ENCODE data around the gene VPS18.

Gene VPS18

DNA sequence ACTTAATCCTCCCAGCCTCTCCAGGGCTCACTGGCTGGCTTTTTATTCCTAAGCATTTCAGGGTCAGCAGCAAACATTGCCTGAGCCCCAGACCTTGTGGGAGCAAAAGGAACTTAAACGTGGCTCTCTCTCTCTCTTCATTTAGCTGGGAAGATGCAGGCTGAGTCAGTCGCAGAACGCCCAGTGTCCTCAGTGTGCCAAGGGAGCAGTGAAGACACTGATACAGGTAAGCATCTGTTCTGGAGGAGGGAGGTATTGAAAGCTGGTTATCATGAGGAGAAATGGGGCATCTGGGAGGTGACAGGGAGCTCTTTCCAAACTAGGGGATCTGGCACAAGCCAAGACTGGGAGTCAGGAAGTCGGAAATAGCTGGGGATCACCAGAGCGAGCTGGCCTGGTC is 24.6 kb upstream of the VPS18 start:
- DNase-seq = no peak

GRCh38 chr15:40870716-40871115 is 23.5 kb upstream of the VPS18 start:
- no peak for DNase-seq

GRCh38 chr15:40871749-40872617 is 22.3 kb upstream of the VPS18 start:
- no peak for DNase-seq

DNA sequence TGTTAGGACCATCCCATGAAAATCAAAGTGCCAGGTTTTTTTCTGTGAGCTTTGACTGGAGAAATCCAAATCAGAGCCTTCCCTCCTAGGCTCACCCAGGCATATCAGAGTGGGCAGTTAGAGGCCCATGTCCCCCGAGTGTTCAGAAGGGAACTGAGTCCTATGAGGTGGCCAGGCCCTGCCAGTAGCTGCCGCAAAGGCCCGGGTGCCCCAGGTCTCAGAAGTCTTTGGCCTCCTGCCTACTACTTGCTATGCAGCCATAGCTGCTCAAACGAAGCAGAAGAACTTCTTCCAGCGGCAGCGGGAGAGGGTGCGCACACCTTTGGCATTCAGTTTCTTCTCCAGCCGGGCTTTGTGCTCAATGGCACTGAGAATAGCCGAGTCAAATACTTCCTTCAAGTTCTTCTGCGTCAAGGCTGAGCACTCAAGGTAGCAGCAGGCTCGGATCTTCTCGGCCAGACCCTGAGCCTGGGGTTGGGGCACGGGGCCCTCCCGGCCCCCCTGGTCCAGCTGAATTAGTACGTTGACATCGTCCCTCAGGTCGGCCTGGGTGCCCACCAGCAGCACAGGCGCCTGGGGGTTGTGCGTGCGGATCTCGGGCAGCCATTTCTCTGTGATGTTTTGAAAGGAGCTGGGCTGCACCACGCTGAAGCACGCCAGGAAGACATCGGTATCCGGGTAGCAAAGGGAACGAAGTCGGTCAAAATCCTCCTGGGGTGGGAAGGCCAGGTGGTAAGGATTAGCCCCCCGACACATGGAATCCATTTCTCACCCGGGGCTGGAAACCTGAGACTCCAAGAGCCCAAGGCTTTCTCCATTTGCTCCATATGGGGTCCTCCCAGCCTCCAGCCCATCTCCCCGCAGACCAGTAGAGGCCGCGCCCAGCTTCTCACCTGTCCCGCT is 21.2 kb upstream of the VPS18 start:
- DNase-seq = peak; percentile 84 to 96

DNA sequence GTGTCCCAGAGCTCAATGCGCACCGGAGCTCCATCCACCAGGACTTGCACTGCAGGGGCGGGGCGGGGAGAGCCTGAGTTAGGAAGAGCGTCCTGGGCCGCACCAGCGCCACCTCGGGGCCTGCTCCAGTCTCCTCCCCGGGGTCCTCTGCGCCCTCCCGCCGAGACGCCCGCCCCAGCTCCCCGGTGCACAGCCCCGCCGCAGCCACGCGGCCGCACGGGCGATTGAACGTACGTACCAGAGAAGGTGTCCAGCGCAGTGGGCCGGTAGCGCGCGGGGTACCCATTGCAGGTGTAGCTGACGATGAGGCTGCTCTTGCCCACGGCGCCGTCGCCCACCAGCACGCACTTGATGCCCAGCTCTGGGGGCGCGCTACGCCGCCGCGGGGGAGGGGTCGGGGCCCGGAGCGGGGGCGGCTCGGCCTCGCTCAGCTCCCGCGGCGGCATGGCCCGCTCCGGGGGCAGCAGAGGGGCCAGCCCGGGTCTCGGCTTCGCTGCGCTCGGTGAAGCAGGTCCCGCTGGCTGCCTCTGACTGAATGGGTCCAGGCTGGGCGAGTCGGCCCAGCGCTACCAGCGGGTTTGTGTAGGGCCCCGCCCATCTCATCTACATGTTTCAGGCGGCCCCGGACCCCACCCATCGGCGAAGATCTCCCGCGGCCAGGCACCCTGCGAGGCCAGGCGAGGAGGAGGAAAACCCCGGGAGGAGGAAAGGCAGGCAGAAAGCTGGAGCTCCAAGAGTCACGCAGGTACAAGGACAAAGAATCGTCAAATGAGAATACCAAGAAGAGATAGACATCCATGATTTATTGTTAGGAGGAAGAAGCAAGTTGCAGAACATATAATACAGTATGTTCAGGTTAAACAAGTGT is 20.3 kb upstream of the VPS18 start, which contains the start of gene RHOV:
RHOV (minus strand) TSS at position 541 of the 868 bp plus-strand sequence; CDS start at position 446, 95 bp downstream.
- DNase-seq = peak; percentile 84 to 96

- DNase-seq = no peak
Observed at GRCh38 chr15:40875991-40876730, 18.1 kb upstream of the VPS18 start.

GRCh38 chr15:40877694-40878093 is 16.6 kb upstream of the VPS18 start:
- DNase-seq = no peak

DNA sequence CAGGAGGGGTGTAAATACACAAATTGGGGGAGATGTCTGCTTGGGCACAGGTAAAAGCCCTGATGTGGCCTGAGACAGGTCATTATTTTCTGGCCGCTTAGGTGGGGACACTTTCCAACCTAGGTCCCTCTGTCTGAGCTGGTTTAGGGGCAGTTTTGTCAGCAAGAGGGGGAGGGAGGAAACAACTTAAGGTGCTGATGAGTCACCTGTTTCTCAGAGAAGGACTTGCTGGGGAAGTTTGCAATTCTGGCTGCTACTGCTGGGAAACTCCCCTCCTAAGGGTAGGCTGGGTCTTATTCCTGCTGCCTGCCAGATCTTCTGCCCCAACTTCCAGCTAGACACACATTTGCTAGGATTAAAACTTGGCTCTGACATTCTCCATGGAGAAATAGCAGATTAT is 15.5 kb upstream of the VPS18 start:
- no peak for DNase-seq

DNA sequence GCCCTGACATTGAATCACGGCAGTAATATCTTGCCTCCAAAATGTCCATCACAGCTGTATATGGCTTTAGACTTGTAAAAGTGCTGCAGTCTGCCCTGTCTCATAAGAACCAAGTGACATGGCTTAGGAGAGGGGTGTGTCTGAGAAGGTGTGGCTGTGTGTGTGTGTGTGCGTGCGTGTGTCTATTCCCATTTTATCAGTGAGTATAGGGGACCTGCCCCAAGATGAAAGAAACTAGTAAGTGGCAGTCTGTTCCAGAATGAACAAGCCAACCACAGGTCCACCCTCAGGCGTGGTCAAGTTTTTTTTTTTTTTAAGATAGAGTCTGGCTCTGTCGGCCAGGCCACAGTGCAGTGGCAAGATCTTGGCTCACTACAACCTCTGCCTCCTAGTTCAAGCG is 14.6 kb upstream of the VPS18 start:
- DNase-seq = no peak

- DNase-seq = no peak
Observed at GRCh38 chr15:40881351-40881750, 12.9 kb upstream of the VPS18 start.

- no peak for DNase-seq
Observed at GRCh38 chr15:40886586-40886985, 7.7 kb upstream of the VPS18 start.

DNA sequence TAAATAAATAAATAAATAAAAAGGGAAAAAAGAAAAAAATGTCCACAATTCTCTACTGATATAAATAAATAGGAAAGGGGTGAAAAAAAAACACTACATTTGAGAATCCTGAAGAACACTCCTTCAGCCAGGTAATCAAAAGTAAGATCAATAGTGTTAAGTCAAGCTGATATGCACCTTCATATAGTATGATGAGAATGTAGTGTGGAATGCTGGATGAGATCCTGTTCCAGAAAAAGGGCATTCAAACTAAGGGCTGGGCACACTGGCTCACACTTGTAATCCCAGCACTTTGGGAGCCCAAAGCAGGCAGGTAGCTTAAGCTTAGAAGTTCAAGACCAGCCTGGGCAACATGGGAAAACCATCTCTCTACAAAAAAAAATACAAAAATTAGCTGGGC is 5.1 kb upstream of the VPS18 start:
- no peak for DNase-seq

GRCh38 chr15:40891138-40891537 is 3.1 kb upstream of the VPS18 start:
- no peak for DNase-seq

- peak; percentile 35 to 67 for DNase-seq
Observed at GRCh38 chr15:40891810-40892446, 2.3 kb upstream of the VPS18 start.

- DNase-seq = no peak
Observed at GRCh38 chr15:40892447-40893012, 1.7 kb upstream of the VPS18 start.

DNA sequence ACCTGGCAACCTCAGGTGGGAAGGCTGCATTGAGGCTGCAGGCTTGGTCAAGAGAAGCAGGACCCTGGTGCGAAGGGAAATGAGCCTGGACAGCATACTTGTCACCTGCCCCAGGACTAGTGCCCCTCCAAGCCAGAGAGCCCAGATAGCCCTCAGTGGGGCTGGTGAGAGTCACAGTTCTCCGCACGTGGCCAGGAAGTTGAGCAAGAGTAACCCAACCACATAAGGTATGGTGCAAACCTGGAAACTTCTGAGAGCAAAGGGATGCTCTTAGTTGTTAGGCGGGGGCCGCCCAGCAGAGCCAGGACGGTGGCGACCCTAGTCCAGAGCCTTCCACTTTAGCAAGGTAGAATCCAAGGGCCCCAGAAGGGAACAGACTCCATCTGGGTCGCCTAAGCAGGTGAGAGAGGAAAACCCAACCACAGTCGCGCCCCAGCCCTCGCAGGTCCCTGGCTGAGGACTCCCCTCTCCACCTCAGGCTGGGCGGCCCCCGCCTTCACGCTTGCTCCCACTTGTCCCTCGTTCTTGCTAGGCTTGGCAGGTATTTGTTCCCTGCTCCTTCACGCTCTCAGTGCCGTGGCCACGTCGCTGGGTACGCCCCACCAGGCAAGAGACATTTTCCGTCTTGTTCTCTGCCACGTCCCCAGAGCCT is 1.1 kb upstream of the VPS18 start:
- no peak for DNase-seq

GRCh38 chr15:40894681-40895448 is 615 bp downstream of the VPS18 start:
- peak; percentile 64 to 74 for DNase-seq

- DNase-seq = no peak
Observed at GRCh38 chr15:40899536-40900207, 5.4 kb downstream of the VPS18 start.

Data from NCI-H524 (cell line).